GM21723 (cell line): ENCODE measurements around the gene AAK1.

Experiments used
- ATAC-seq: cut with Tn5 transposase; IDR thresholded peaks from one replicate; pipeline ENCODE4 v1.9.1; 2021; ENCODE audit warnings: mild to moderate bottlenecking, moderate library complexity; ENCODE audit not compliant: unreplicated experiment

The AAK1 gene

GRCh38 chr2:69603146-69603743 is 40.3 kb downstream of the AAK1 start:
- ATAC-seq: no peak

GRCh38 chr2:69601179-69601612 is 42.3 kb downstream of the AAK1 start:
- ATAC-seq: no peak

DNA sequence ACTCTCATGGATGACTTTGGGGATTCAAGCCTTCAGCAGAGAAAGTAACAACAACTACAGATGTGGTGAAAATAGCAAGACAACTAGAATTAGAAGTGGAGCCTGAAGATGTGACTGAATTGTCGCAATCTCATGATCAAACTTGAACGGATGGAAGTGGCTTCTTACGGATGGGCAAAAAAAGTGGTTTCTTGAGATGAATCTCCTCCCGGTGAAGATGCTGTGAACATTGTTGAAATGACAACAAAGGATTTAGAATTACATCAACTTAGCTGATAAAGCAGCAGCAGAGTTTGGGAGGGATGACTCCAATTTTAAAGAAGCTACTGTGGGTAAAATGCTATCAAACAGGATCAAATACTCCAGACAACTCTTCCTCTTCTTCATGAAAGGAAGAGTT is 43.1 kb downstream of the AAK1 start:
- no peak for ATAC-seq

GRCh38 chr2:69597843-69598610 is 45.5 kb downstream of the AAK1 start:
- no peak for ATAC-seq

- ATAC-seq: no peak
Observed at GRCh38 chr2:69597105-69597504, 46.4 kb downstream of the AAK1 start.

GRCh38 chr2:69594341-69594740 is 49.2 kb downstream of the AAK1 start:
- no peak for ATAC-seq

DNA sequence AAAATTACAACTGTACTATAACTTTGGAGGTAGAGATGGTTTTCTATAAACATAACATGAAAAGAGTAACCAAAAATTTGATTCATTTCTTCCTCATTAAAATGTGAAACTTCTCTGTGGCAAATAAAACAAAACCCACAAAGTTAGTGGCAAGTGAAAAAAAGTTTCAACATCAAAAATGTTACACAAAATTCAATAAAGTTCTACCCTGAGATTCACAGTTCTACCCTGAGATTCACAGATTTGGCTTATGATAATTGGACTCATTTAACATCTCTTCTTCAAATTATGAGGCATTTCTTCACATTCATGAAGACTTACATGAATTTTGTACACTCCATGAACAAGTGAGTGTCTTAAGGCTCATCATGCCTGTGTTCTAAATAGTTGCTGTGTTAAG is 51.0 kb downstream of the AAK1 start:
- ATAC-seq: no peak

GRCh38 chr2:69589973-69590652 is 53.4 kb downstream of the AAK1 start:
- no peak for ATAC-seq

DNA sequence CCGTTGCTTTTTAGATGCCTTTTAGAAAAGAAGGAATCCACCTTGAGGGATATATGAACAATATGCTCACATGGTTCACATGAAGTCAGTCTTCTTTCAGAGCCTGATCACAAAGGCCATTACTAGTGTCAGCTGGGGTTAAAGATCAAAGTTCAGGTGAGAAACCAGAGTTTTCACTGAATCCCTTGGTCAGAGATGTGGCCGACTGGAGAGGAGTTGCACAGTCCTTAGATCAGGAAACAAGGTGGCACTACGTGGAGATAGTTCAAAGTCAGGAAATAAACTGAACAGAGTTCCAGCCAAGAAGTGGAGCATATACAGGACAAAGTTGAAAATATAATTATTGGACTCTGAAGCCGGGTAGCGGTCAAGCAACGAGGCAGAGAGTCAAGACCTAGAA is 54.6 kb downstream of the AAK1 start:
- no peak for ATAC-seq

DNA sequence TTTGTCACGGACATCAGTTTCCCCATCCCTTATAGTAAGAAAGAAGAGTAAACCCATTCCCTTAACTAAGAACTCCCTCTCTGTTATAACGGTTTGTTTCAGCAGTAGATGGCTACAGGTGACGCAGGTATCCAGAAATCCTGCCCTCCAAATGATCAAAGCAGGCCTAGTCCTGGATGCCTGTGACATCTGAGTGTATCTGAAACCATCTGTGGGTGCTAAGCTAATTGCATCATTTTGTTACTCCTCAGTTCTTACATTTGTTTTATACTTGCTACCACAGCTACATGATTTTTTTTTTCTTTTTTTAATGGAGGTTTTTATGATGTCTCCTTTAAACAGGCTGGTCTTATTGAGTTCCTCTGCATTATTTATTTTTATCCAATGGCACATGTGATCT is 55.1 kb downstream of the AAK1 start:
- ATAC-seq: no peak

- ATAC-seq: no peak
Observed at GRCh38 chr2:69585855-69586555, 57.5 kb downstream of the AAK1 start.

DNA sequence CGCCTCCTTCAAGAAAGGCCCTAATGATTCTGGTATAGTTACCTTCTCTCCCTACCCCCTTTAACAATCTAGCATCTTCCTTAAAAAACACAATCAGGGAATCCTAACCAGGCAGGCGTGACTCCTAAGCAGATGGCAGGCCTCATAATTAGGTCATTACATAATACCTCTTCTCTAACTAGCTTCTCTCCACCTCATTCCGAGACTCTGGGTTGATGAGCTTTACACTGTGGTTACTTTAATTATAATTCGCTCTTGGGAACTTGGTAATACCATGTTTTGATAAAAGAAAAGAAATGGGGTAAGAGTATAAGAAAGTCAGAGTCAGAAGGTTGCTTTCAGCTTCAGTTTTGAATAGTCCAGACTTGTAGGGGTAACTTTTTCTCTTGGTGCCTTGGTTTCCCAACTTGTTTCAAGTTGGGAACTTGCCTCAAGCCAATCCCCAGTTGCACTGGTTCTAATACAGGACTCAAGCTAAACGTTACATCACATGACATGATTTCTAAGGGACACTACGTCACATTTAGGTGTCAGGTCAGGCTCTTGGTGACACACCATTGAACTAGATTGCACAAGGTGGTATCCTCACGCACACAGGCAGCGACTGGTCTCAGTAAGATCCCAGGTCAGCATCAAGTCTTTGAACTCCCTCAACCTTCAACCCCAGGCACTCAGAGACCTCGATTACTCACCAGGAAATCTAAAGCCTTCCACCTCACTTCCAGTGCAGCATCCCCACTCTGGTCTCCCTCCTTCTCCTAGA is 59.2 kb downstream of the AAK1 start:
- no peak for ATAC-seq

- ATAC-seq: no peak
Observed at GRCh38 chr2:69583321-69583833, 60.2 kb downstream of the AAK1 start.

GRCh38 chr2:69582582-69583176 is 60.9 kb downstream of the AAK1 start:
- ATAC-seq: peak; percentile 45

DNA sequence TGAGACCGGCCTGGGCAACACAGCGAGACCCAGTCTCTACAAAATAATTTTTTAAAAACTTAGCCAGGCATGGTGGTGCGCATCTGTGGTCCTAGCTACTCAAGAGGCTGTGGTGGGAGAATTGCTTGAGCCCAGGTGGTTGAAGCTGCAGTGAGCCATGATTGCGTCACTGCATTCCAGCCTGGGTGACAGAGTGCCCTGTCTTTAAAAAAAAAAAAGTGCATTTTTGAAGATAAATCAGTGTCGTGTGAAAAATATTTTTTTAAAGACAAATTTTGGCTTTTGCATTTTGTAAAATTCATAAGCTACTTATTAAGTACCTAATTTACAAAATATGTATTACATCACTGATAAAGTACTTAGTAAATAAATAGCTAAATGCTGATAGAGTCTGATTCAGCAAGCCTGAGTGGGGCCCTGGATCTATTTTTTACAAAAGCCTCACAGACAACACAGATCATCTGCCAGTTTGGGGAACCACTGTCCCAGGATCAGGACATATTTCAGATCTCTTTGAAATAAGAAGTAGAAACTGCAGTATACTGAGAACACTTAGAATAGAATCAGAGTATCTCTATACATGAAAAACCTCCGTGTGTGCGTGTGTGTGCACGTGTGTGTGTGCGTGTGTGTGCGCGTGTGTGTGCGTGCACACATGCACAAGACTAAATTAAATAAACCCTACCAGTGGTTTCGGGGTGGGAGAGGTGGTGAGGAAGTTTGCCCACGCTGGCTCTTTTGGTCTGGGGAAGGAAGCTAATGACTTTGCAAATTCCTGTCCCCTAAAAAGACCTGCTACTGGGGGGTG is 61.6 kb downstream of the AAK1 start:
- peak; percentile 37 for ATAC-seq

DNA sequence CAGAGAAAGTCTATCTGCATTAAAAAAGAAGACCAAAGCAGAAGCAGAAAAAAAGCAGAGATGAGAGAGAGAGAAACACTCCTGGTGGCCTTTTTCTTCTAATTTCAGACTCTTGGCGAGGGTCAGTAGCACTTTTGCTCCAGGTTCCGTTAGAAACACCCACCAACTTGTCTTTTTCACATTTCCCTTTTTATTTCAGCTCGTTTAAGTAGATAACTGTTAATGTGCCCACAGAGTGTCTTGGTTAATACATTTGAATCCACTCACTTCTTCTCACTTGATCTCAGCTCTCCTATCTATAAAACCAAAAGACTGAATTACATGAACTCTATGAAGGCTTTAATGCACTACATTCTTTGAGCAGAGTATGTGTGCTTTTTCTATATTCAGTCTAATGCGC is 63.1 kb downstream of the AAK1 start:
- ATAC-seq: no peak

- ATAC-seq: no peak
Observed at GRCh38 chr2:69579536-69579935, 64.0 kb downstream of the AAK1 start.

DNA sequence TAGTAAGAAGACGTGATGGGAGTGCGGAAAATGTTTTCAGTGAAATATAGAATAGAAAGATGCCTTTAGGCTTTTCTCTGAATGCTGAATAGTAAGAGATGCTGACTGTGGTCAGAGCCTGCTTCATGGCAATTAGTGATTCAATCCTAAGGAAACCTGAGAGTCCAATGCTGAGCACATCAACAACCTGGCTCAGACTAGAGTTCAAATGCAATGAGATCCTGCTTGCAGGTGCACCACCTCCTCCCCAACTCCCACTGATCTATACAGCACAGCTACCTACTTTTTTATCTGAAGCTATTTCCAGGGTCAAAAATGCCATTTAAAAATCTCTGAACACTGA is 65.4 kb downstream of the AAK1 start:
- no peak for ATAC-seq

DNA sequence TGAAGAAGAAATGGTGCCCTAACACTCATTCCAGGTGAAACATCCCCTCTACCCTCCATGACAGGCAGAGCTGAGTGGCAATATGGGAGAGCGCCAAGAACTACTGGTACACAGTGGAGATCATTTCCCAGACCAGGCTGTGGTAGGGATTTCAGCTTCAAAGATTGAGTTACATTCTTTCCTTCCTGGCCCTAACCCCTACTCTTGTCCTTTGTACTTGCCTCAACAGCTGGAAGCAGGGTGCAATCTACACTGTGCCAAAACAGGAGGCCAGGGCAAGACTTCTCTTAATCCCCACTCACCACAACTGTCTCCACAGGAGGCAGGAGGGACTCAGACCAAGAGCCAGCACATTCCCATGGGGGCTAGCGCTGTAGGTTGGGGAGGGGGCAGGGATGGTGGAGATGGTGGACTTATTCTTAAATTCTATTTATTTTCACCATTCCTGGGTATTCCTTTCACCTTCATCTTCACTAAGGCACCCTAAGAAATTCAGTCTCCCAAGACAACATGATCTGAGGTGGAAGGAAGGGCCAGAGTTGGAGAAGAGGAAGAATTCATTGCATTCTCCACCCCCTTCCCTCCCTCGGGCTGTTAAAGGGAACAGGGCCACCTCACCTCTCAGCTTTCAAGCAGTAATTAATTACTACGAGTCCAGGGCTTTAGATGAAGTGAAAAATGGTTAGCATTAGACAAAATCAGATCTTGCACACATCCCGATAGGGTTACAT is 65.9 kb downstream of the AAK1 start:
- no peak for ATAC-seq
